Heart right ventricle (tissue), 16 donors: ENCODE results near the gene DNAJC11. TPM values are rescaled to one million over a fixed set of nuclear protein-coding genes. Genes with fewer than 3 reads are reported as not detected.

Source experiments
- ATAC-seq, 8 donors: fragments of 200-7000 bp; cut with Tn5 transposase; one replicate each; pipeline ENCODE4 v1.9.1; 2020; ENCODE audit warnings: mild to moderate bottlenecking in 8 of 8, moderate library complexity in 8 of 8, moderate number of reproducible peaks in 1 of 8
- DNase-seq, 2 donors: peaks; one replicate each; pipeline ENCODE4 v3.0.0-alpha.2; 2020
- H3K27ac ChIP-seq, 10 donors: fragments of 200-600 bp; sonication (generic) in 2 of 10; one replicate each; pipeline versions ENCODE4 v1.5.0 to v1.8.0; 2020 to 2022; ENCODE audit warnings: mild to moderate bottlenecking in 3 of 10
- H3K27me3 ChIP-seq, 7 donors: fragments of 200-600 bp; one replicate each; pipeline ENCODE4 v1.8.0; 2021 to 2022; ENCODE audit warnings: mild to moderate bottlenecking in 2 of 7
- H3K36me3 ChIP-seq, 9 donors: fragments of 200-600 bp; sonication (generic) in 1 of 9; one replicate each; pipeline versions ENCODE4 v1.5.0 to v1.8.0; 2020 to 2022; ENCODE audit warnings: mild to moderate bottlenecking in 2 of 9
- H3K4me1 ChIP-seq, 9 donors: fragments of 200-600 bp; sonication (generic) in 1 of 9; one replicate each; pipeline versions ENCODE4 v1.5.0 to v1.8.0; 2020 to 2022; ENCODE audit warnings: mild to moderate bottlenecking in 4 of 9
- H3K4me3 ChIP-seq, 10 donors: fragments of 200-600 bp; sonication (generic) in 2 of 10; one replicate each; pipeline versions ENCODE4 v1.5.0 to v1.8.0; 2020 to 2022; ENCODE audit warnings: mild to moderate bottlenecking in 7 of 10, moderate library complexity in 2 of 10
- H3K9me3 ChIP-seq, 11 donors: fragments of 200-600 bp in 10 of 11; sonication (generic) in 2 of 11; one replicate each; pipeline versions ENCODE4 v1.5.0 to v1.8.0; 2013 to 2022; ENCODE audit warnings: mild to moderate bottlenecking in 2 of 11, control low read depth in 1 of 11, moderate library complexity in 1 of 11
- CTCF ChIP-seq, 9 donors: fragments of 200-600 bp; sonication (generic) in 2 of 9; IDR thresholded peaks; one replicate each; pipeline versions ENCODE4 v1.5.0 to v1.8.0; 2021 to 2022; ENCODE audit warnings: antibody characterized with exemption in 9 of 9, mild to moderate bottlenecking in 5 of 9, moderate library complexity in 1 of 9
- WGBS, 2 donors: extraction: QIAGEN DNeasy Blood & Tissue Kit; methylation state at CpG; one replicate each; pipeline ENCODE4 v1.1.7; 2013; ENCODE audit warnings: inconsistent platforms in 1 of 2; 5-methylcytosine and 5-hydroxymethylcytosine counted together
- intact Hi-C, 10 donors: fragments of 100-400 bp; cut with DNase I; formaldehyde crosslinking; loops; one replicate each; pipeline versions ENCODE4 v1.11.1 to v1.14.2; 2022
- polyA plus RNA-seq, 2 donors: library from polyadenylated mRNA; stranded (reverse); fragments of 200-250 nt; gene quantifications; one replicate each; pipeline ENCODE4 v1.2.3, GENCODE V29; 2013
- total RNA-seq, 10 donors: library from RNA; stranded (reverse); fragmentation: NEBNext Ultra II Directional in 3 of 10; extraction: Animal tissue kit (Norgen Biotek cat#: 25700) in 3 of 10; gene quantifications; one replicate each; pipeline versions ENCODE4 v1.2.1 to v1.2.4, GENCODE V29; 2021 to 2023
- donor health status: Arrhythmogenic right ventricular cardiomyopathy.
- donor health status: ischemic (EF 13 %, LVEDD 7.1; RV severe dilation, severe dysfunction).
- donor health status: healthy with polysubstance abuse.
- donor health status: DM: no; HTN: yes; CAD: no.
- donor health status: DM: no; HTN: no; CAD: no.
- donor health status: ischemic (EF 25% LVEDD 6.9; RV normal size, moderate dysfunction).
- donor health status: ischemic (EF 25% LVEDD 5.7; RV mildly dilated, moderate dysfunction).
- donor health status: healthy.
- donor health status: DM: yes; HTN: yes; CAD: no.
- donor health status: Ischemic cardiomyopathy.
- donor health status: ischemic (EF 35%, LVEDD 5.7; RV mildly dilated, moderate dysfunction).
- donor health status: nonischemic (EF 11% LVEDD 7.7; RV severe dilation, severe dysfunction).
- donor health status: DM: yes; HTN: yes; CAD: no.
- donor health status: PGD.
- donor health status: ischemic (EF 29% LVEDD 5.4; RV normal size, mild dysfunction).
- donor health status: nonischemic (EF 23%, LVEDD 6.1; RV moderate dilation, normal function).

The DNAJC11 gene
- total and polyA plus RNA-seq, 12 donors, result 31.2 to 80.6 (median 71.9) TPM

- Histone ChIP-seq H3K4me3 (peak overlapping the region; percentile 26 to 92 (median 86)), H3K36me3 (peaks cover 0 to 9% (median under 1%) of the 10 kb centered on the region in 9 donors), H3K27ac (peak overlapping the region; percentile 96 to 100 (median 99)), H3K27me3 (no peaks in the 10 kb centered on the region), H3K4me1 (peaks cover 13 to 58% (median 41%) of the 10 kb centered on the region in 9 donors), H3K9me3 (no peaks in the 10 kb centered on the region)
- TF ChIP-seq CTCF (IDR thresholded peaks at IDR 0.05), result peak in 1 of 9 donors; percentile 13
- DNase-seq (peak; percentile 72 to 84), ATAC-seq (peak in 7 of 8 donors; percentile 21 to 67 (median 52))
- WGBS, 2 donors, result 4 to 8% methylated on average over 19 of the region's 19 CpGs
- intact Hi-C loops, result loop anchor here in 3 of 10 donors (1.0 to 10.0 kb wide), 3 partner anchors 9 to 52 kb away; partner anchors contain the start of genes NOL9 (in 2 of the 3), PHF13 (in 2 of the 3) and TAS1R1 (in 1 of the 3)
Measured at GRCh38 chr1:6603915-6604558, 97.6 kb downstream of the DNAJC11 start.

- no peaks in the 10 kb centered on the region for H3K27me3 ChIP-seq
- H3K4me1 ChIP-seq, result peaks cover 13 to 62% (median 46%) of the 10 kb centered on the region in 9 donors
- ATAC-seq (peak; percentile 19 to 47 (median 35)), DNase-seq (peak; percentile 69 to 71)
- H3K9me3 ChIP-seq, result no peaks in the 10 kb centered on the region
- H3K27ac ChIP-seq, result peak overlapping the region; percentile 96 to 100 (median 99)
- 1% methylated on average over 36 of the region's 36 CpGs for WGBS, 2 donors
- intact Hi-C loops, result loop anchor here in 2 of 10 donors (1.0 to 10.0 kb wide), 3 partner anchors 10 to 51 kb away; partner anchors contain the start of genes NOL9 (in 2 of the 2), PHF13 (in 1 of the 2) and TAS1R1 (in 1 of the 2)
- peak overlapping the region; percentile 26 to 92 (median 86) for H3K4me3 ChIP-seq
- peaks cover 0 to 15% (median 7%) of the 10 kb centered on the region in 9 donors for H3K36me3 ChIP-seq
- TF ChIP-seq CTCF (IDR thresholded peaks at IDR 0.05), result no peak
Measured at GRCh38 chr1:6603238-6603914, 98.2 kb downstream of the DNAJC11 start.

GRCh38 chr1:6602669-6603237 lies 98.9 kb downstream of the DNAJC11 start, which contains the start of gene KLHL21:
Gene KLHL21 (minus strand): TSS chr1:6602869. CDS start chr1:6602817, 52 bp downstream.
- Histone ChIP-seq H3K27ac (peak within 1 kb of the TSS; percentile 96 to 100 (median 99)), H3K9me3 (no peaks in the 10 kb centered on the region), H3K27me3 (no peaks in the 10 kb centered on the region), H3K4me1 (peaks cover 18 to 68% (median 53%) of the 10 kb centered on the region in 9 donors), H3K36me3 (peaks cover 0 to 21% (median 13%) of the 10 kb centered on the region in 9 donors), H3K4me3 (peak within 1 kb of the TSS; percentile 68 to 96 (median 86))
- TF ChIP-seq CTCF (IDR thresholded peaks at IDR 0.05), result no peak
- intact Hi-C loops, result loop anchor here in 2 of 10 donors (1.0 to 10.0 kb wide), 3 partner anchors 11 to 50 kb away; partner anchors contain the start of genes NOL9 (in 2 of the 2), PHF13 (in 1 of the 2) and TAS1R1 (in 1 of the 2)
- ATAC-seq (peak; percentile 68 to 89 (median 84)), DNase-seq (peak; percentile 91 to 92)
- WGBS, 2 donors, result 0 to 1% methylated on average over 44 to 82 of the region's 84 CpGs
